ENCODE data around the gene KAZN. TPM values are rescaled to one million over a fixed set of nuclear protein-coding genes. Genes with fewer than 3 reads are reported as not detected.
A peak's percentile ranks its signal among the peaks of the same experiment; 100 is the strongest.

KAZN gene
- 10 to 100 TPM; 29.3 to 32.0 TPM for polyA plus RNA-seq

DNA sequence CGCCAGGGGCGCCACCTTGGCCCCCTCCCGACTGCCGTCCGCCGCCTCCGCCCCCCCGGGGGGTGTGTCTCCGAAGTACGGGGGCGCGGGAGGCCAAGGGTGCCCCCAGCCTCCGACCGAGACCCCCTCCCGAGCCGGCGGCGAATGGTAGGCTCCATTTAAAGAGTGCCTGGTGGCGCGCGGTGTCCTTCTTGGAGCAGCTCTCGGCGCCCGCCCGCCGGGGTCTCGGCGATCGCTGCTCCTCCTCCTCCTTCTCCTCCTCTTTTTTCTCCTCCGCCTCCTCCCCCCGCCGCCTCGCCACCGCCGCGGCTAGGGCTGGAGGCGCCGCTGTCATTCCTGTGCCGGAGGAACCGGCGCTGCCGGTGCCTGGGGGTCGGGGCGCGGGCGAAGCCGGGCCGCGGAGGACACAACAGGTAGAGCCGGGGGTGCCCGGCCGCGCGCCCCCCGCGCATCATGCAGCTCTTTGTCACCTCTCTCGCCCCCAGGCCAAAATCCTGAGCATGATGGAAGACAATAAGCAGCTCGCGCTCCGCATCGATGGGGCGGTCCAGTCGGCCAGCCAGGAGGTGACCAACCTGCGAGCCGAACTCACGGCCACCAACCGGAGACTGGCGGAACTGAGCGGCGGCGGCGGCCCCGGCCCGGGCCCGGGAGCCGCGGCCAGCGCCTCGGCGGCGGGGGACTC lies at the start of gene KAZN:
Gene KAZN (plus strand): TSS at position 188 of the 685 bp plus-strand sequence.
- Histone ChIP-seq H3K4me1 (ENCODE audit: control insufficient read depth in 2 of 2, insufficient read depth in 2 of 2, low read length in 1 of 2) (peaks cover 0 to 7% of the 10 kb centered on the region in 2 donors), H3K27me3 (ENCODE audit: control insufficient read depth in 1 of 2, insufficient read depth in 2 of 2, low read length in 2 of 2) (peaks cover 0 to 4% of the 10 kb centered on the region in 2 donors), H3K9me3 (ENCODE audit: control insufficient read depth in 2 of 2, insufficient read depth in 1 of 2, low read depth in 1 of 2, low read length in 1 of 2) (no peaks in the 10 kb centered on the region), H3K4me3 (ENCODE audit: low read depth in 1 of 2, low read length in 2 of 2) (peak within 1 kb of the TSS; percentile 53 to 63), H3K36me3 (ENCODE audit: control insufficient read depth in 2 of 2, insufficient read depth in 2 of 2, low read length in 1 of 2) (no peaks in the 10 kb centered on the region), H3K27ac (ENCODE audit: low read depth in 2 of 2, low read length in 1 of 2) (no peak within 1 kb of the TSS)
- 1 to 2% methylated on average over 66 to 81 of the region's 81 CpGs for WGBS, 2 donors

DNA sequence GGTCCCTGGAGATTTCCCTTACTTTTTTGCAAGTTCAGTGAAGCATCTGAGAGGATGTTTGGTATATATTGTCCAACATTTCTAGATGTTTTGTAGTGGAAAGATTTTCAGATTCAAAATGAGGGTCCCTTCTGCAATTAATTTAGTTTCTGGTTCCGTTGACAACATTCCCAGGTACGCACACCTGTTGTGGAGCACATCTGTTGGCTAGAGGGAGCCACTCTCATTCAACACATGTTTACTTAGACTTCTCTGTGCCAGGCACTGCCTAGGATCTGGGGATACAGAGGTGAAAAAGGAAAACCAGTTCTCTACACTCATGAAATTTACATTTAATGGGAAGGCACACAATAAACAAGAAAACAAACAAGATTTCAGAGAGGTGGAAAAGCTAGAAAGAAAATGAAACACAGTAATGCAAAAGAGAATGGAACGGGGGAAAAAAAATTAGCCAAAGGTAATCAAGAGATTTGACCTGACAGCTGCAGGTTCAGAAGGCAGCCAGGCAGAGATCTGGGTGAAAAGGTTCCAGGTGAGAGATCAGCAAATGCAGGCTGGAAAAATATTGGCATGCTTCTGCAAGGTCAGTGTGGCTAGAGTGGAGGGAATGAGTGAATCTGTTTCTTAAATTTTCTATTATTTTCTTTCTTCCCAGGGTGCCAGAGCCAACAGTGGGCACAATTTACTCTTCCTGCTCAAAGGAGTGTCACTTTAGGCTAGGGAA lies 48.4 kb upstream of the KAZN start:
- no peaks in the 10 kb centered on the region for H3K27me3 ChIP-seq (ENCODE audit: control insufficient read depth in 1 of 2, insufficient read depth in 2 of 2, low read length in 2 of 2)
- H3K4me3 ChIP-seq (ENCODE audit: low read depth in 1 of 2, low read length in 2 of 2): no peak overlapping the region
- H3K27ac ChIP-seq (ENCODE audit: low read depth in 2 of 2, low read length in 1 of 2): no peak overlapping the region
- no peaks in the 10 kb centered on the region for H3K9me3 ChIP-seq (ENCODE audit: control insufficient read depth in 2 of 2, insufficient read depth in 1 of 2, low read depth in 1 of 2, low read length in 1 of 2)
- WGBS, 2 donors: 69 to 72% methylated on average over 3 of the region's 3 CpGs
- no peaks in the 10 kb centered on the region for H3K36me3 ChIP-seq (ENCODE audit: control insufficient read depth in 2 of 2, insufficient read depth in 2 of 2, low read length in 1 of 2)
- no peaks in the 10 kb centered on the region for H3K4me1 ChIP-seq (ENCODE audit: control insufficient read depth in 2 of 2, insufficient read depth in 2 of 2, low read length in 1 of 2)

DNA sequence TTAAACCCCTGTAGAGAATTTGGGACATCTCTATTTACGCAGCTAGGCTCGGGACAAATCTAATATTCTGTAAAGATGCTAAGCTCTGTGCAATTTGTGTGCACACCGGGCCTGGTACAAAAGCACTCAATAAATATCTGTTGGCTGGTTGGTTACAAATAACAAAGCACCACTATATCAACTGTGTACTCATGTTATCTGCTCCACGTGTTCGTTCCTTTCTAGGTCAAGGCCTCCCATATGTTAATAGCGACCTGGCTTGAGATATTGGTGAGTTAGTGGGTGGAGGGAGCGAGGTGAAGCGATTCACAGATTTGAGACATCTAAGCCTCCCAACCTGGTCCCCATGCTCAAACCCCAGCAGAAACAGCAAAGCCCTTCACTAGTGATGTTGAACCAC lies 47.1 kb upstream of the KAZN start:
- WGBS, 2 donors: 73 to 89% methylated on average over 8 of the region's 8 CpGs
- no peaks in the 10 kb centered on the region for H3K27me3 ChIP-seq (ENCODE audit: control insufficient read depth in 1 of 2, insufficient read depth in 2 of 2, low read length in 2 of 2)
- H3K9me3 ChIP-seq (ENCODE audit: control insufficient read depth in 2 of 2, insufficient read depth in 1 of 2, low read depth in 1 of 2, low read length in 1 of 2): no peaks in the 10 kb centered on the region

DNA sequence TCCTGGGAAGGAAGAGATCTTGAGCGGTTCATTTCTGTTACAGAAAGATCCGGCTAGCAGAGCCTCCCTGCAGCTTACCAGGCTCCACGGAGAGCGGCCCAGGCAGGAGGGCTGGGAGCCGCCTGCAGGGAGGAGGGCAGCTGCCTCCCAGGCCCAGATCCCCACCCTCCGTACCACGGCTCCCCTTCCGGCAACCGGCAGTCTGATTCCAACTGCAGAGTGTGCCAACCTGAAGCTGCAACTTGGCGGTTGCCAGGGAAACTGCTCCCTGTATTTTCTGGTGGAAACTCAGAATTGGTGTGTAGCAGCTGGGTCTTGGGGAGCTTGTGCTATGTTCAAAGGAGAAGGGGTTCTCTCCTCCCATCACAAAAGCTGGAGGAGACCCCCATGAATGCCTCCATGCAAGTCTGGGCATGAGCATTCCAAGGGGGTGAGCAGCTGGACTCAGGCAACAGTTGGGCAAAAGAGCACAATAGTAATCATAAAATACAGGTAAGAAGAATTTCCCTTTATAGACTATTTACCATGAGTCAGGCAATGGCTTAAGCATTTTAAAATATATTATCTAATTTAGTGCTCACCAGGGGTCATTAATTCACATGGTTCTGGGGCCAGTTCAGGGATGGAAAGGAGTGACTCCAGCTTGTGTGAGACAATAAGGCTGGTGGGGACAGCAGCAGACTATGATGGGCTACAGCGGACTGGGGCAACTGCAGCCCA lies 46.1 kb upstream of the KAZN start:
- Histone ChIP-seq H3K27ac (ENCODE audit: low read depth in 2 of 2, low read length in 1 of 2) (no peak overlapping the region), H3K4me3 (ENCODE audit: low read depth in 1 of 2, low read length in 2 of 2) (no peak overlapping the region), H3K36me3 (ENCODE audit: control insufficient read depth in 2 of 2, insufficient read depth in 2 of 2, low read length in 1 of 2) (no peaks in the 10 kb centered on the region), H3K9me3 (ENCODE audit: control insufficient read depth in 2 of 2, insufficient read depth in 1 of 2, low read depth in 1 of 2, low read length in 1 of 2) (no peaks in the 10 kb centered on the region), H3K4me1 (ENCODE audit: control insufficient read depth in 2 of 2, insufficient read depth in 2 of 2, low read length in 1 of 2) (no peaks in the 10 kb centered on the region), H3K27me3 (ENCODE audit: control insufficient read depth in 1 of 2, insufficient read depth in 2 of 2, low read length in 2 of 2) (no peaks in the 10 kb centered on the region)
- WGBS, 2 donors: 60 to 73% methylated on average over 11 of the region's 11 CpGs

More for the DNA sequence above, 47.1 kb upstream of the KAZN start:
- Histone ChIP-seq H3K36me3 (ENCODE audit: control insufficient read depth in 2 of 2, insufficient read depth in 2 of 2, low read length in 1 of 2) (no peaks in the 10 kb centered on the region), H3K4me3 (ENCODE audit: low read depth in 1 of 2, low read length in 2 of 2) (no peak overlapping the region), H3K27ac (ENCODE audit: low read depth in 2 of 2, low read length in 1 of 2) (no peak overlapping the region), H3K4me1 (ENCODE audit: control insufficient read depth in 2 of 2, insufficient read depth in 2 of 2, low read length in 1 of 2) (no peaks in the 10 kb centered on the region)

DNA sequence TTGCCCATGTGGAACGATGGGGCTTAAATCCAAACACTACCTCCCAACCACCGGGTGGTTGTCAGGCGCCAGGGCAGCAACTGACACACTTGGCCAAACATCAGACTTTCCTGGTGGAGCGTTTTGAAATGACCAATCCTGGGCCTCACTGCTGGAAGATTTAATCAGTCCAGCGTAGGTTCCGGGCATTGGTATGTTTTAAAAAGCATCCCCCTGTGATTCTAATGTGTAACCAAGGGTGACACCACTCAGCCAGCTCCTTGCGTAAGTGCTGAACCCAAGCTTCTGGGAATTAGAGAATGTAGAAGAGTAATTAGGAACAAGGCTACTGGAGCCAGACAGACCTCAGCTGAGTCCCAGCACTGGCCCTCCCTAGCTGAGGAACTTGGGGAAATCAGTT lies 44.8 kb upstream of the KAZN start:
- 72 to 75% methylated on average over 7 of the region's 7 CpGs for WGBS, 2 donors
- Histone ChIP-seq H3K4me3 (ENCODE audit: low read depth in 1 of 2, low read length in 2 of 2) (no peak overlapping the region), H3K9me3 (ENCODE audit: control insufficient read depth in 2 of 2, insufficient read depth in 1 of 2, low read depth in 1 of 2, low read length in 1 of 2) (no peaks in the 10 kb centered on the region), H3K4me1 (ENCODE audit: control insufficient read depth in 2 of 2, insufficient read depth in 2 of 2, low read length in 1 of 2) (no peaks in the 10 kb centered on the region), H3K36me3 (ENCODE audit: control insufficient read depth in 2 of 2, insufficient read depth in 2 of 2, low read length in 1 of 2) (no peaks in the 10 kb centered on the region), H3K27ac (ENCODE audit: low read depth in 2 of 2, low read length in 1 of 2) (no peak overlapping the region), H3K27me3 (ENCODE audit: control insufficient read depth in 1 of 2, insufficient read depth in 2 of 2, low read length in 2 of 2) (no peaks in the 10 kb centered on the region)

DNA sequence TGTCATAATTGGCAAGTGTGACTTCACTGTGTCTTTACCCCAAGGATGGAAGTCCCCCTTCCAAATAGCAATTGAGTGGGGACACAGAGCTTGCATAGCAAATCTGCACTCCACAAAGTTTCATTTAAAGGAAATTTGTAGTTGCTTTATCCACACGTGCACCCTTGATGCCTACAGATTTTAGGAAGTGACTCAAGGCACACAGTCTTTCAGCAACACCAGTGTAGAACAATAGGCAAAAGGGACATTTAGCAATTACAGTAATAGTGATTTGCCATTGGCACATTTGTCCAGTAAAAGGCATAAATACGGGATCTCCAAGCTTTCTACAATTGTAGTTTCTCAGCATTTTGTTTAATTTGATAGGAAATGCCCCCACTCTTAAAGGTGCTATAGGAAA lies 43.4 kb upstream of the KAZN start:
- H3K4me3 ChIP-seq (ENCODE audit: low read depth in 1 of 2, low read length in 2 of 2): no peak overlapping the region
- no peaks in the 10 kb centered on the region for H3K27me3 ChIP-seq (ENCODE audit: control insufficient read depth in 1 of 2, insufficient read depth in 2 of 2, low read length in 2 of 2)
- no peaks in the 10 kb centered on the region for H3K36me3 ChIP-seq (ENCODE audit: control insufficient read depth in 2 of 2, insufficient read depth in 2 of 2, low read length in 1 of 2)
- H3K9me3 ChIP-seq (ENCODE audit: control insufficient read depth in 2 of 2, insufficient read depth in 1 of 2, low read depth in 1 of 2, low read length in 1 of 2): no peaks in the 10 kb centered on the region
- H3K27ac ChIP-seq (ENCODE audit: low read depth in 2 of 2, low read length in 1 of 2): no peak overlapping the region
- WGBS, 2 donors: 62 to 73% methylated on average over 2 of the region's 2 CpGs
- no peaks in the 10 kb centered on the region for H3K4me1 ChIP-seq (ENCODE audit: control insufficient read depth in 2 of 2, insufficient read depth in 2 of 2, low read length in 1 of 2)

DNA sequence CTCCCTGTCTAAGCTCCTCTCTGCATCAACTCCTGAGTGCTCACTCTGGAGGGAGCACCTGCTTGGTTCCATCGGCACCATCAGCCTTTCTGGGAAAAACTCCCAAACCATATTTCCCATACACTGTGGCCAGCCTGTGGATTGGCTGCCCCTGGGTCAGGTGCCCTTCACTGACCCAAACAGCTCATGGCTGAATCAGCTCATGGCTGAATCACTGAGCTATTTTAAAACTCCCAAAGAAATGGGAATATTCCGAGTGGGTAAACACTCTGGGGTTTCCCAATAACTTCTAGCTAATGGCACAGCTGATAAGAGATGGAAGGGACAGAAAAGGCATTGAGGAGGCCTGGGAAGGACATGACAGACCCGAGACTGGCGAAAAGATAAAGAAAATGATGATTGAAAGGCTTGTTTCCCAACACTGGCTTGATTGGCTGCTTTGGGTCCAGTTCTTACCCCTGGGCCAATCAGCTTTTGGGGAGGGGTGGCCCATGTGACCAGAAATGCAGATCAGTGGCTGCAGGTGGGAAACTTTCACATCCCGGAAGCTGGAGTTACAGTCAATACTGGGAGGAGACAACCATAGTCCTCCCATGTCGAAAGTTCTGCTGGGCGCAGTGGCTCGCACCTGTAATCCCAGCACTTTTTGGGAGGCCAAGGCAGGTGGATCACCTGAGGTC lies 37.3 kb upstream of the KAZN start:
- no peaks in the 10 kb centered on the region for H3K9me3 ChIP-seq (ENCODE audit: control insufficient read depth in 2 of 2, insufficient read depth in 1 of 2, low read depth in 1 of 2, low read length in 1 of 2)
- no peaks in the 10 kb centered on the region for H3K36me3 ChIP-seq (ENCODE audit: control insufficient read depth in 2 of 2, insufficient read depth in 2 of 2, low read length in 1 of 2)
- no peak overlapping the region for H3K27ac ChIP-seq (ENCODE audit: low read depth in 2 of 2, low read length in 1 of 2)
- H3K4me1 ChIP-seq (ENCODE audit: control insufficient read depth in 2 of 2, insufficient read depth in 2 of 2, low read length in 1 of 2): no peaks in the 10 kb centered on the region
- H3K4me3 ChIP-seq (ENCODE audit: low read depth in 1 of 2, low read length in 2 of 2): no peak overlapping the region
- no peaks in the 10 kb centered on the region for H3K27me3 ChIP-seq (ENCODE audit: control insufficient read depth in 1 of 2, insufficient read depth in 2 of 2, low read length in 2 of 2)
- 86 to 92% methylated on average over 8 of the region's 8 CpGs for WGBS, 2 donors

DNA sequence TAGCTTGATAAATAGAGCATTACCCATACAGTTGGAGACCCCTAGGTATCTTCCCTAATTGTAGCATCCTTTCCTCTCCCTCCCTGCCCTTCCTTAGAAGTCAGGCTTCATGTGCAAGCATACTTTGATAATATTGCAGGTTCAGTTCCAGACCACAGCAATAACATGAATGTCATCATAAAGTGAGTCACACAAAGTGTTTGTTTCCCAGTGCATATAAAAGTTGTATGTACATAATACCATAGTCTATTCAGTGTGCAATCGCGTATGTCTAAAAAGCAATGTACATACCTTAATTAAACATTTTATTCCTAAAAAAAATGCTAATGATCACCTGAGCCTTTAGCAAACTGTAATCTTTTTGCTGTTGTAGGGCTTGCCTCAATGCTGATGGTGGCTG lies 33.4 kb upstream of the KAZN start:
- Histone ChIP-seq H3K27ac (ENCODE audit: low read depth in 2 of 2, low read length in 1 of 2) (no peak overlapping the region), H3K4me1 (ENCODE audit: control insufficient read depth in 2 of 2, insufficient read depth in 2 of 2, low read length in 1 of 2) (no peaks in the 10 kb centered on the region), H3K9me3 (ENCODE audit: control insufficient read depth in 2 of 2, insufficient read depth in 1 of 2, low read depth in 1 of 2, low read length in 1 of 2) (no peaks in the 10 kb centered on the region), H3K4me3 (ENCODE audit: low read depth in 1 of 2, low read length in 2 of 2) (no peak overlapping the region), H3K36me3 (ENCODE audit: control insufficient read depth in 2 of 2, insufficient read depth in 2 of 2, low read length in 1 of 2) (no peaks in the 10 kb centered on the region), H3K27me3 (ENCODE audit: control insufficient read depth in 1 of 2, insufficient read depth in 2 of 2, low read length in 2 of 2) (no peaks in the 10 kb centered on the region)
- 44 to 46% methylated on average over 2 of the region's 2 CpGs for WGBS, 2 donors

DNA sequence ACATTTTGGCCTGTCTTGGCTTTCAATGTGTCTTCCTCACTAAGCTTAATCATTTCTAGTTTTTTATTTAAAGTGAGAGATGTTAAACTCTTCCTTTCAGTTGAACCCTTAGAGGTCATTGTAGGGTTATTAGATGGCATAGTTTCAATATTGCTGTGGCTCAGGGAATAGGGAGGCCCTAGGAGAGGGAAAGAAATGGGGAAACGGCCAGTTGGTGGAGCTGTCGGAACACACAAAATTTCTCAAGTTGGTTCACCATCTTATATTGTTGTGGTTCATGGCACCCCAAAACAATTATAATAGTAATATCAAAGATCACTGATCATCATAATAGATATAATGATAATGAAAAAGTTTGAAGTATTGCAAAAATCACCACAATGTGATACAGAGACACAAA lies 31.4 kb upstream of the KAZN start:
- Histone ChIP-seq H3K4me3 (ENCODE audit: low read depth in 1 of 2, low read length in 2 of 2) (no peak overlapping the region), H3K9me3 (ENCODE audit: control insufficient read depth in 2 of 2, insufficient read depth in 1 of 2, low read depth in 1 of 2, low read length in 1 of 2) (no peaks in the 10 kb centered on the region), H3K4me1 (ENCODE audit: control insufficient read depth in 2 of 2, insufficient read depth in 2 of 2, low read length in 1 of 2) (no peaks in the 10 kb centered on the region), H3K36me3 (ENCODE audit: control insufficient read depth in 2 of 2, insufficient read depth in 2 of 2, low read length in 1 of 2) (no peaks in the 10 kb centered on the region), H3K27me3 (ENCODE audit: control insufficient read depth in 1 of 2, insufficient read depth in 2 of 2, low read length in 2 of 2) (no peaks in the 10 kb centered on the region), H3K27ac (ENCODE audit: low read depth in 2 of 2, low read length in 1 of 2) (no peak overlapping the region)
- WGBS, 2 donors: 81 to 88% methylated on average over 2 of the region's 2 CpGs
